ENCODE measurements around the gene SFMBT1. TPM values are rescaled to one million over a fixed set of nuclear protein-coding genes. Genes with fewer than 3 reads are reported as not detected.

SFMBT1 gene
- total and polyA plus RNA-seq, 2 donors from 2014 or later, result 3.4 to 16.0 TPM

- intact Hi-C loops (cut with DNase I), result no loop called here
- DNase-seq (no peak), FAIRE-seq (no peak)
- H3K27me3 ChIP-seq (ENCODE audit: control insufficient read depth, insufficient read depth, low read length), result no peaks in the 10 kb centered on the region
- TF ChIP-seq CTCF (IDR thresholded peaks at IDR 0.05; ENCODE audit: borderline replicate concordance, extremely low read depth, insufficient read depth), result no peak
- no peak overlapping the region for H3K27ac ChIP-seq (ENCODE audit: low read depth in 2 of 2, low read length in 2 of 2)
- H3K9me3 ChIP-seq (ENCODE audit: control insufficient read depth in 2 of 3, insufficient read depth in 1 of 3, low read length in 3 of 3), result no peaks in the 10 kb centered on the region
- H3K4me3 ChIP-seq (ENCODE audit: low read length in 3 of 3), result no peak overlapping the region
- H3K36me3 ChIP-seq (ENCODE audit: control insufficient read depth in 2 of 3, insufficient read depth in 3 of 3, low read length in 3 of 3), result no peaks in the 10 kb centered on the region
- H3K4me1 ChIP-seq (ENCODE audit: control insufficient read depth in 2 of 3, insufficient read depth in 2 of 3, low read depth in 1 of 3, low read length in 3 of 3), result peaks cover 0 to 4% (median 0%) of the 10 kb centered on the region in 3 donors
- H3K9ac ChIP-seq (ENCODE audit: low read length in 3 of 3), result no peak overlapping the region
Measured at GRCh38 chr3:52877085-52877484, 168.8 kb downstream of the SFMBT1 start.

GRCh38 chr3:52874864-52875587 lies 170.8 kb downstream of the SFMBT1 start:
- FAIRE-seq, result no peak
- intact Hi-C loops (cut with DNase I), result no loop called here
- no peak overlapping the region for H3K9ac ChIP-seq (ENCODE audit: low read length in 3 of 3)
- H3K27ac ChIP-seq (ENCODE audit: low read depth in 2 of 2, low read length in 2 of 2), result no peak overlapping the region
- H3K4me3 ChIP-seq (ENCODE audit: low read length in 3 of 3), result no peak overlapping the region
- H3K9me3 ChIP-seq (ENCODE audit: control insufficient read depth in 2 of 3, insufficient read depth in 1 of 3, low read length in 3 of 3), result no peaks in the 10 kb centered on the region
- peaks cover 0 to 4% (median 0%) of the 10 kb centered on the region in 3 donors for H3K4me1 ChIP-seq (ENCODE audit: control insufficient read depth in 2 of 3, insufficient read depth in 2 of 3, low read depth in 1 of 3, low read length in 3 of 3)
- TF ChIP-seq CTCF (IDR thresholded peaks at IDR 0.05; ENCODE audit: borderline replicate concordance, extremely low read depth, insufficient read depth), result no peak
- H3K36me3 ChIP-seq (ENCODE audit: control insufficient read depth in 2 of 3, insufficient read depth in 3 of 3, low read length in 3 of 3), result no peaks in the 10 kb centered on the region
- H3K27me3 ChIP-seq (ENCODE audit: control insufficient read depth, insufficient read depth, low read length), result no peaks in the 10 kb centered on the region
- DNase-seq, result no peak

- Histone ChIP-seq H3K27me3 (ENCODE audit: control insufficient read depth, insufficient read depth, low read length) (no peaks in the 10 kb centered on the region), H3K27ac (ENCODE audit: low read depth in 2 of 2, low read length in 2 of 2) (no peak overlapping the region), H3K9me3 (ENCODE audit: control insufficient read depth in 2 of 3, insufficient read depth in 1 of 3, low read length in 3 of 3) (no peaks in the 10 kb centered on the region), H3K4me1 (ENCODE audit: control insufficient read depth in 2 of 3, insufficient read depth in 2 of 3, low read depth in 1 of 3, low read length in 3 of 3) (peaks cover 0 to 4% (median 0%) of the 10 kb centered on the region in 3 donors), H3K9ac (ENCODE audit: low read length in 3 of 3) (no peak overlapping the region), H3K4me3 (ENCODE audit: low read length in 3 of 3) (no peak overlapping the region), H3K36me3 (ENCODE audit: control insufficient read depth in 2 of 3, insufficient read depth in 3 of 3, low read length in 3 of 3) (no peaks in the 10 kb centered on the region)
- DNase-seq, result no peak
- intact Hi-C loops (cut with DNase I), result no loop called here
- TF ChIP-seq CTCF (IDR thresholded peaks at IDR 0.05; ENCODE audit: borderline replicate concordance, extremely low read depth, insufficient read depth), result no peak
- FAIRE-seq, result no peak
Measured at GRCh38 chr3:52874160-52874701, 171.6 kb downstream of the SFMBT1 start.
